HepG2 (cell line): ENCODE data around the gene LIMK2. TPM values are rescaled to one million over a fixed set of nuclear protein-coding genes. Genes with fewer than 3 reads are reported as not detected.

ENCODE experiments used
- CBX5 ChIP-seq: sonication (generic); formaldehyde crosslinking; IDR thresholded peaks from 2 replicates; pipeline ENCODE4 v1.4.0; 2020; ENCODE audit warnings: missing genetic modification reagents, borderline replicate concordance
- CC2D1A ChIP-seq: sonication (generic); formaldehyde crosslinking; IDR thresholded peaks from 2 replicates; pipeline ENCODE4 v1.8.1; 2023; ENCODE audit warnings: mild to moderate bottlenecking, missing genetic modification reagents
- CENPX ChIP-seq: sonication (generic); formaldehyde crosslinking; IDR thresholded peaks from 2 replicates; pipeline ENCODE4 v1.9.0; 2021; ENCODE audit warnings: mild to moderate bottlenecking, missing genetic modification reagents, moderate library complexity
- DNMT3B ChIP-seq: conservative IDR thresholded peaks from 2 replicates; pipeline ENCODE4 v1.6.1; 2016; ENCODE audit warnings: missing biosample characterization, control low read depth
- HNRNPH1 ChIP-seq: fragments of 200-400 bp; formaldehyde crosslinking; optimal IDR thresholded peaks from 2 replicates; pipeline ENCODE3; 2017; ENCODE audit warnings: mild to moderate bottlenecking, low read depth, low read length
- JARID2 ChIP-seq: sonication (generic); formaldehyde crosslinking; IDR thresholded peaks from 2 replicates; pipeline ENCODE4 v1.8.1; 2023; ENCODE audit warnings: missing genetic modification reagents, inconsistent platforms; ENCODE audit not compliant: insufficient replicate concordance
- KAT8 ChIP-seq: IDR thresholded peaks from 2 replicates; pipeline ENCODE4 v1.6.1; 2016; ENCODE audit warnings: missing genetic modification reagents, missing compliant biosample characterization
- MED1 ChIP-seq: sonication (generic); formaldehyde crosslinking; IDR thresholded peaks from 2 replicates; pipeline ENCODE4 v1.4.0; 2020; ENCODE audit warnings: missing genetic modification reagents
- PHF5A ChIP-seq: IDR thresholded peaks from one replicate; pipeline ENCODE4 v1.6.1; 2018; ENCODE audit warnings: low read depth, missing genetic modification reagents; ENCODE audit not compliant: unreplicated experiment
- SMC3 ChIP-seq: IDR thresholded peaks from 2 replicates; pipeline ENCODE4 v1.6.1; 2011; ENCODE audit warnings: low read length, improper control_type of control experiment
- SP5 ChIP-seq: IDR thresholded peaks from 2 replicates; pipeline ENCODE4 v1.6.1; 2016; ENCODE audit warnings: low read depth, borderline replicate concordance
- SRY ChIP-seq: sonication (generic); formaldehyde crosslinking; IDR thresholded peaks from 2 replicates; pipeline ENCODE4 v1.8.0; 2022; ENCODE audit warnings: mild to moderate bottlenecking, missing genetic modification reagents
- ZMAT3 ChIP-seq: sonication (generic); formaldehyde crosslinking; conservative IDR thresholded peaks from 2 replicates; pipeline ENCODE4 v1.7.0; 2021; ENCODE audit warnings: missing genetic modification reagents
- ZNF136 ChIP-seq: sonication (generic); formaldehyde crosslinking; IDR thresholded peaks from 2 replicates; pipeline ENCODE4 v1.8.1; 2022; ENCODE audit warnings: low read depth, mild to moderate bottlenecking, moderate library complexity, missing genetic modification reagents
- ZNF253 ChIP-seq: sonication (generic); formaldehyde crosslinking; IDR thresholded peaks from 2 replicates; pipeline ENCODE4 v1.8.0; 2022; ENCODE audit warnings: mild to moderate bottlenecking, missing genetic modification reagents, borderline replicate concordance
- ZNF263 ChIP-seq: sonication (generic); formaldehyde crosslinking; IDR thresholded peaks from 2 replicates; pipeline ENCODE4 v1.4.0; 2020; ENCODE audit warnings: missing genetic modification reagents
- ZNF318 ChIP-seq: sonication (generic); formaldehyde crosslinking; IDR thresholded peaks from 2 replicates; pipeline ENCODE4 v1.4.0; 2020; ENCODE audit warnings: mild to moderate bottlenecking, missing genetic modification reagents
- ZNF441 ChIP-seq: sonication (generic); formaldehyde crosslinking; IDR thresholded peaks from 2 replicates; pipeline ENCODE4 v1.7.0; 2021; ENCODE audit warnings: missing genetic modification reagents, borderline replicate concordance
- ZNF597 ChIP-seq: sonication (generic); formaldehyde crosslinking; IDR thresholded peaks from 2 replicates; pipeline ENCODE4 v1.5.0; 2020; ENCODE audit warnings: missing genetic modification reagents
- ZNF607 ChIP-seq: sonication (generic); formaldehyde crosslinking; IDR thresholded peaks from 2 replicates; pipeline ENCODE4 v1.5.1; 2020; ENCODE audit warnings: missing genetic modification reagents, mild to moderate bottlenecking, borderline replicate concordance
- ZSCAN9 ChIP-seq: IDR thresholded peaks from 2 replicates; pipeline ENCODE4 v1.6.1; 2016; ENCODE audit warnings: borderline replicate concordance
- polyA plus RNA-seq, 8 experiments: library from polyadenylated mRNA; depleted of rRNA in 3 of 8; stranded (reverse) in 7 of 8; unstranded in 1 of 8; fragments of >200 nt; fragmentation: Illumina TruSeq in 4 of 8; extraction: Trizol in 4 of 8; gene quantifications; 2 replicates each; pipeline versions ENCODE4 v1.2.1 to v1.2.3, GENCODE V29; 2011 to 2016; ENCODE audit warnings: low read depth in 4 of 8, missing spikeins in 1 of 8, mixed read lengths in 1 of 8; ENCODE audit not compliant: insufficient read depth in 1 of 8
- total RNA-seq, 5 experiments: library from RNA; depleted of rRNA; stranded (reverse); fragments of >200 nt; fragmentation: Illumina TruSeq; extraction: Trizol; gene quantifications; 2 replicates each; pipeline ENCODE4 v1.2.3, GENCODE V29; 2016; ENCODE audit warnings: low read depth in 1 of 5

LIMK2 gene
- total and polyA plus RNA-seq, 2 of the 13 experiments (the other 11 are each of a cell fraction or from before 2014, with no cell fraction given) = 20.9 to 29.8 TPM

- TF ChIP-seq ZNF318 (no peak), KAT8 (CRISPR knock-in tag) (peak; percentile 45; the same call in 1 of the 2 replicates), CC2D1A (CRISPR knock-in tag) (no peak), ZNF263 (CRISPR knock-in tag) (no peak), CENPX (CRISPR knock-in tag) (no peak), HNRNPH1 (no peak), CBX5 (CRISPR knock-in tag) (no peak), ZNF597 (CRISPR knock-in tag) (no peak), JARID2 (CRISPR knock-in tag) (peak; percentile 86), PHF5A (CRISPR knock-in tag) (no peak), ZSCAN9 (CRISPR knock-in tag) (peak; percentile 81; the same call in 1 of the 2 replicates), SMC3 (peak; percentile 99), ZNF441 (no peak), MED1 (CRISPR knock-in tag) (peak; percentile 58), ZNF607 (no peak), SRY (CRISPR knock-in tag) (no peak), SP5 (peak; percentile 41; the same call in 1 of the 2 replicates), ZMAT3 (CRISPR knock-in tag) (0 out of 2 replicates have a peak, but pooled peaks have one; percentile 9), DNMT3B (CRISPR knock-in tag) (0 out of 2 replicates have a peak, but pooled peaks have one; percentile 44), ZNF253 (CRISPR knock-in tag) (no peak), ZNF136 (no peak)
These were observed 18.9 kb downstream of the LIMK2 start (continued) for GRCh38 chr22:31230871-31231621.
